ENCODE results near the gene LCN2.

The LCN2 gene

GRCh38 chr9:128144239-128145181, 4.7 kb upstream of the LCN2 start:
- no peak for TF ChIP-seq CTCF (conservative IDR thresholded peaks at IDR 0.05)
- no peak overlapping the region for H3K27ac ChIP-seq

- H3K27ac ChIP-seq: no peak overlapping the region
- TF ChIP-seq CTCF (conservative IDR thresholded peaks at IDR 0.05): no peak
Measured at GRCh38 chr9:128145536-128145935, 3.7 kb upstream of the LCN2 start.

GRCh38 chr9:128145951-128146351, 3.3 kb upstream of the LCN2 start:
- TF ChIP-seq CTCF (conservative IDR thresholded peaks at IDR 0.05): no peak
- no peak overlapping the region for H3K27ac ChIP-seq

- TF ChIP-seq CTCF (conservative IDR thresholded peaks at IDR 0.05): no peak
- no peak overlapping the region for H3K27ac ChIP-seq
Measured at GRCh38 chr9:128146591-128147120, 2.6 kb upstream of the LCN2 start.

GRCh38 chr9:128148509-128149000, 698 bp upstream of the LCN2 start:
- no peak for TF ChIP-seq CTCF (conservative IDR thresholded peaks at IDR 0.05)
- no peak overlapping the region for H3K27ac ChIP-seq

GRCh38 chr9:128149951-128150593, 819 bp downstream of the LCN2 start:
- TF ChIP-seq CTCF (conservative IDR thresholded peaks at IDR 0.05): no peak
- H3K27ac ChIP-seq: no peak overlapping the region
